WERI-Rb-1 (cell line): ENCODE data around the gene ABHD6.

Source experiments
- DNase-seq: peaks from one replicate; pipeline ENCODE4 v3.0.0-alpha.2; 2020
- H3K27ac ChIP-seq: fragments of 250-450 bp; sonication (Bioruptor Pico); 2 replicates; pipeline ENCODE4 v1.5.1; 2020; ENCODE audit warnings: mild to moderate bottlenecking, moderate library complexity
- H3K27me3 ChIP-seq: fragments of 250-450 bp; sonication (Bioruptor Pico); 2 replicates; pipeline ENCODE4 v1.5.1; 2021; ENCODE audit warnings: mild to moderate bottlenecking, low read depth, moderate library complexity; ENCODE audit not compliant: insufficient read depth, severe bottlenecking
- H3K36me3 ChIP-seq: fragments of 250-450 bp; sonication (Bioruptor Pico); 2 replicates; pipeline ENCODE4 v1.5.1; 2020; ENCODE audit warnings: mild to moderate bottlenecking, moderate library complexity
- H3K4me3 ChIP-seq: 2 replicates; pipeline ENCODE4 v1.5.1; 2011; ENCODE audit warnings: low read depth, mild to moderate bottlenecking, control low read depth, low read length
- H3K9me3 ChIP-seq: fragments of 250-450 bp; sonication (Bioruptor Pico); 2 replicates; pipeline ENCODE4 v1.5.1; 2021; ENCODE audit warnings: mild to moderate bottlenecking, moderate library complexity; ENCODE audit not compliant: severe bottlenecking
- TF ChIP-seq, protein P1 (sequence below): IDR thresholded peaks from 2 replicates; pipeline ENCODE4 v1.5.1; 2011; ENCODE audit warnings: low read depth, mild to moderate bottlenecking, control low read depth, inconsistent platforms, low read length

Gene ABHD6

DNA sequence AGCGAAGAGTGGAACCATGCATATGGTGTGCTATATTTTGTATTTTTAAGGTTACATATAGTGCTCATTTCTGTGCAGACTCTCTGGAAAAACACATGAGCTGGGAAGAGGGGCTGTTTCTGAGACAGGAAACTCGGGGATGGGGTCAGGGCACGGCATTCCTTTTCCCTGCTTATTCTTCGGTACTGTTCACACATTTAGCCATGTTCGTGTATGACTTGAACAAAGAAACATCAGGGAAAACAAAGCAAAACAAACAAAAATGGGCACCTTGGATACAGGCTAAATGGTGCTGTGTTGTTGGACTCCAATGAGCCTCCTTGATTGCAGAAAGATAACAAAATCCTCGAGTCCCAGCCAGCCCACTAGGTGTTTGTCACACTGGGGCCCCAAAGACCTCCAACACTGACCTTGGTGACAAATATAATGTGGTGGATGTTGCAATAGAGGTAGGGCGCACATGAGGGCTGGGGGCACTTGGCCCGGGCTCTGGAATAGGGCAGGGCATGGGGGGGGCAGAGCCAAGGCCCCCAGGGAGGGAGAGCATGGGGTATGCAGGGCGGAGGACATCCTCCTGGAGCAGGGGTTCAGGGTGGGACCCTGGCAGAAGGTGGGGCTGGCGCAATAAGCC, 46.1 kb upstream of the ABHD6 start:
- H3K9me3 ChIP-seq = no peaks in the 10 kb centered on the region
- H3K36me3 ChIP-seq = no peaks in the 10 kb centered on the region
- no peaks in the 10 kb centered on the region for H3K27me3 ChIP-seq
- TF ChIP-seq, protein P1, sequence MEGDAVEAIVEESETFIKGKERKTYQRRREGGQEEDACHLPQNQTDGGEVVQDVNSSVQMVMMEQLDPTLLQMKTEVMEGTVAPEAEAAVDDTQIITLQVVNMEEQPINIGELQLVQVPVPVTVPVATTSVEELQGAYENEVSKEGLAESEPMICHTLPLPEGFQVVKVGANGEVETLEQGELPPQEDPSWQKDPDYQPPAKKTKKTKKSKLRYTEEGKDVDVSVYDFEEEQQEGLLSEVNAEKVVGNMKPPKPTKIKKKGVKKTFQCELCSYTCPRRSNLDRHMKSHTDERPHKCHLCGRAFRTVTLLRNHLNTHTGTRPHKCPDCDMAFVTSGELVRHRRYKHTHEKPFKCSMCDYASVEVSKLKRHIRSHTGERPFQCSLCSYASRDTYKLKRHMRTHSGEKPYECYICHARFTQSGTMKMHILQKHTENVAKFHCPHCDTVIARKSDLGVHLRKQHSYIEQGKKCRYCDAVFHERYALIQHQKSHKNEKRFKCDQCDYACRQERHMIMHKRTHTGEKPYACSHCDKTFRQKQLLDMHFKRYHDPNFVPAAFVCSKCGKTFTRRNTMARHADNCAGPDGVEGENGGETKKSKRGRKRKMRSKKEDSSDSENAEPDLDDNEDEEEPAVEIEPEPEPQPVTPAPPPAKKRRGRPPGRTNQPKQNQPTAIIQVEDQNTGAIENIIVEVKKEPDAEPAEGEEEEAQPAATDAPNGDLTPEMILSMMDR = no peak
- H3K27ac ChIP-seq = no peak overlapping the region
- DNase-seq = no peak
- H3K4me3 ChIP-seq = no peak overlapping the region

DNA sequence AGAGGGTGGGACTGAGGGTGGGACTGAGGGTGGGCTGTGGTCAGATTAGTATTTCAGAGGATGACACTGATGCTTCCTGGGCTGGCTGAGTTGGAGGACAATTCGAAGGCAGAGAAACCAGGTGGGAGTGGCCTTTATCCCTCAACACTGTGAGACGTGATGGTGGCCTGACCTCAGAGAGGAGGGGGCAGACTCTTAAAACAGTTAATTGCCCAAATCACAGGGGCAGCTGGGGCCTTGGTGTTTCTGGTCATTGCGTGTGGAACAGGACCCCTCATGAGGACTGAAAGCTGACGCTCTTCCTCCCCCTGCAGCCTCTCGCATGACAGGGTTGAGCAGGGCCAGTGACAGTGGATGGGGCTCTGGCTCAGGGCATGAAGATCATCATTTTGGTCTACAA, 45.5 kb upstream of the ABHD6 start:
- DNase-seq = no peak
- Histone ChIP-seq H3K9me3 (no peaks in the 10 kb centered on the region), H3K27ac (no peak overlapping the region), H3K36me3 (no peaks in the 10 kb centered on the region), H3K27me3 (no peaks in the 10 kb centered on the region), H3K4me3 (no peak overlapping the region)
- TF ChIP-seq, protein P1 = no peak

DNA sequence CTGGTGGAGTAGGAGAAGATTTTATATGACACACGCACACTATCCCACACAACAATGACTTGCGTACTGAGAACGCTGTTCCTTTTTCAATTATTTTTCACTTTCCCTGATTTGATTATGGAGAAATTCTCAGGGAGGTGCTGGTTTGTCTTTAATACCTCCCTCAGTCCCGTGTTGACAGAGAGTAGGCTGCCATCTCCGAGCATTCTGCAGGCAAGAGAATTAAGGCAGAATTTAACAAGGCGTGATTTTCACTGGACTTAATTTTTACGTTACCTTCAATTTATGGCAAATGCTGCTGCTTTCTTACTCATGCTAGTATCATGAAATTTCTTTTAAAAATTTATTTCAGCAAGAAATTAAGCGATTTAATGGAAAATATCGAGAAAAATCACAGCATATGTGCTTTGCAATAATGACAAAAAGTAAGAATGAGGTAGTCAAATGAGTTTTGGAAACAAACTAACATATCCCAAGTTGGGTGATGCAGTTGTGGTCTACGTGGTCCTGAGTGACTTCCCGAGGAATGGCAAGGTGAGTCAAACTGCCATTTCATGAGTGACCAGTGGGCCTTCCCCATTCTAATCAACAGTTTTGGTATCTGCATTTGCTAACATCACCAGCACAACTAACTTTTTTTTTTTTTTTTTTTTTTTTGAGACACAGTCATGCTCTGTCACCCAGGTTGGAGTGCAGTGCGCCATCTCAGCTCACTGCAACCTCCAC, 43.7 kb upstream of the ABHD6 start:
- Histone ChIP-seq H3K27ac (no peak overlapping the region), H3K36me3 (no peaks in the 10 kb centered on the region), H3K9me3 (no peaks in the 10 kb centered on the region), H3K4me3 (no peak overlapping the region), H3K27me3 (no peaks in the 10 kb centered on the region)
- DNase-seq = no peak
- TF ChIP-seq, protein P1 = no peak

DNA sequence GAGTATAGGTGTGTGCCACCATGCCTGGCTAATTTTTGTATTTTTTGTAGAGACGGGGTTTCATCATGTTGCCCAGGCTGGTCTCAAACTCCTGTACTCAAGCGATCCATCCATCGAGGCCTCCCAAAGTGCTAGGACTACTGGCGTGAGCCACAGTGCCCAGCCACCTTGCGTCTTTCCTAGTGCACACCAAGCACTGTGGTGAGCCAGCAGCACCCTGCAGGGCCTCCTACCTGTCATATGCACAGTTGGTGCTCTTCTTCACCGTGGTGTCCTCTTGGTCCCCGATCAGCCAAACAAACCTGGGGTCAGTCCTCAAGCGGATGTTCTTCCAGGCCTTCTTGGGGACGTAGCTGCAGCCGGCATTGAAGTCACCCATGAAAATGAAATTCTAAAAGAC, 40.0 kb upstream of the ABHD6 start:
- H3K36me3 ChIP-seq = no peaks in the 10 kb centered on the region
- DNase-seq = no peak
- TF ChIP-seq, protein P1 = no peak
- H3K4me3 ChIP-seq = no peak overlapping the region
- no peaks in the 10 kb centered on the region for H3K27me3 ChIP-seq
- no peak overlapping the region for H3K27ac ChIP-seq
- peaks cover 3% of the 10 kb centered on the region for H3K9me3 ChIP-seq

DNA sequence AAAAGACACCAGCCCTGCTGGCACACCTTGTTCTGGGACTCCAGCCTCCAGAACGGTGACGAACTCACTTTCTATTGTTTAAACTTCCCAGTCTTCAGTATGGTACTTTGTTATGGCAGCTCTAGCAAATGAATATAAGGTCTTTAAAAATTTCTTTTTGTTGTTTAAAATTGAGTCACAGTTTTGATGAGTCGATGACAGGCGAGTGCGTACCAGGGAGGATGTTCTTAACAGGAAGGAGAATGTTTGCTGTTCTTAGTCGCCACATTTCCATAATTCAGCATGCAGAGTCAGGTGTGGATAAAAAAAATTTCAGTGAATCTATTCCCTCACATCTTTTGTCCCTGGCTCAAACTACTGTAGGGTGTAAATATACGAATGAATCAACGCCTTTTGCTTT, 39.2 kb upstream of the ABHD6 start:
- TF ChIP-seq, protein P1 = no peak
- H3K27ac ChIP-seq = no peak overlapping the region
- H3K9me3 ChIP-seq = peaks cover 3% of the 10 kb centered on the region
- no peaks in the 10 kb centered on the region for H3K27me3 ChIP-seq
- no peaks in the 10 kb centered on the region for H3K36me3 ChIP-seq
- H3K4me3 ChIP-seq = no peak overlapping the region
- no peak for DNase-seq
